ENCODE results near the gene GPC6.

DNA sequence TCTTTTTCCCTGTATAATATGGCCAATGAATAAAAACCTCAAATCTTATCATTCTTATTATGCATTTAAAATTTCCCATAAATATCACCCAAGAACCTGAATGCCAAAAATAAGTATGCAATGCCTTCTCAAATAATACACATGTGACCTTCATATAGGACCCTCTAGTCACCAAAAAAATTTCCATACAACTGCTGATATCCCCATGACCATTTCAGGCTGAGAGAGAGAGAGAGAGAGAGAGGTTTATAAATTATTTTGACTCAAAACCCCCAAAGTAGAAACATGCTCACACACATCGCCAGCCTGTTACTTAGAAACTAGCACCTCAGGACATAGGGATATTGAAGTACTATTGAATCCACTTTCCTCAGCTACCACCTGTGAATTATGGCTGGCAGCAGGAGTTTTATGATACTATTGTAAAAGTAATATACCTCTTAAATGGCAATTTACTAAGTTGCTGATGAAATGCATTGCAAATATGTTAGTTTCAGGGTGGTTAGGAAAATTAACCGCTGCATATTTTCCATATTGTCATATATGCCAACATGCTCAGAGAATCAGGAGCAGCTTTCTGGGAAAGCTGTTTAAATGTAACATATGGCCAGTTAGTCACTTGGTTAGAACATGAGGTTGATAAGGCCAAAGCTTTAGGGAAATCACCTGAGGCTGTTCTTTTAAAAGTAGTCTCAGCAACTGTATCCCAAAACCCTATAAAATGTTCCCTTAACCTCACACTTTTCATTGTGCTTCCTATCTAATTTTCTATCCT, 1022.0 kb downstream of the GPC6 start:
- TF ChIP-seq, protein P1, sequence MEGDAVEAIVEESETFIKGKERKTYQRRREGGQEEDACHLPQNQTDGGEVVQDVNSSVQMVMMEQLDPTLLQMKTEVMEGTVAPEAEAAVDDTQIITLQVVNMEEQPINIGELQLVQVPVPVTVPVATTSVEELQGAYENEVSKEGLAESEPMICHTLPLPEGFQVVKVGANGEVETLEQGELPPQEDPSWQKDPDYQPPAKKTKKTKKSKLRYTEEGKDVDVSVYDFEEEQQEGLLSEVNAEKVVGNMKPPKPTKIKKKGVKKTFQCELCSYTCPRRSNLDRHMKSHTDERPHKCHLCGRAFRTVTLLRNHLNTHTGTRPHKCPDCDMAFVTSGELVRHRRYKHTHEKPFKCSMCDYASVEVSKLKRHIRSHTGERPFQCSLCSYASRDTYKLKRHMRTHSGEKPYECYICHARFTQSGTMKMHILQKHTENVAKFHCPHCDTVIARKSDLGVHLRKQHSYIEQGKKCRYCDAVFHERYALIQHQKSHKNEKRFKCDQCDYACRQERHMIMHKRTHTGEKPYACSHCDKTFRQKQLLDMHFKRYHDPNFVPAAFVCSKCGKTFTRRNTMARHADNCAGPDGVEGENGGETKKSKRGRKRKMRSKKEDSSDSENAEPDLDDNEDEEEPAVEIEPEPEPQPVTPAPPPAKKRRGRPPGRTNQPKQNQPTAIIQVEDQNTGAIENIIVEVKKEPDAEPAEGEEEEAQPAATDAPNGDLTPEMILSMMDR (IDR thresholded peaks at IDR 0.05; ENCODE audit: insufficient read depth, low read length, poor library complexity, severe bottlenecking), result no peak
- TF ChIP-seq EZH2phosphoT487 (conservative IDR thresholded peaks at IDR 0.05; ENCODE audit: low read length), result no peak
